H1 (cell line): Measurements from ENCODE around the gene NDUFS3. TPM values are rescaled to one million over a fixed set of nuclear protein-coding genes. Genes with fewer than 3 reads are reported as not detected.

Source experiments
- CTCF ChIA-PET: fragments of 300-600 bp; sonication (Branson Sonifier 250); formaldehyde crosslinking; loops from one replicate; lab custom pipeline; 2021; ENCODE audit not compliant: partially characterized antibody; lab: Charles Lee
- POLR2A ChIA-PET: fragments of 300-600 bp; sonication (Branson Sonifier 250); formaldehyde crosslinking; loops from one replicate; lab custom pipeline; 2021; ENCODE audit warnings: inconsistent platforms; ENCODE audit not compliant: partially characterized antibody; lab: Charles Lee
- DNase-seq, 2 experiments: peaks; one replicate each; pipeline versions ENCODE4 v3.0.0 to v3.0.0-alpha.2; 2010 to 2022; ENCODE audit warnings: low spot score in 2 of 2, low read depth in 1 of 2, mixed read lengths in 1 of 2
- FAIRE-seq: peaks from 2 replicates; lab custom pipeline; 2011; peaks lifted over from hg19 to GRCh38; lab: Jason Lieb, UNC
- H2AFZ ChIP-seq: 2 replicates; pipeline ENCODE4 v1.8.1; 2012; ENCODE audit warnings: low read length, inconsistent platforms
- H2AK5ac ChIP-seq: 2 replicates; pipeline ENCODE4 v1.6.1; 2013; ENCODE audit warnings: low read depth, low read length
- H2BK120ac ChIP-seq: replicated peaks from 2 replicates; pipeline ENCODE3; 2013; ENCODE audit warnings: low read depth, low read length, inconsistent platforms
- H2BK12ac ChIP-seq: 2 replicates; pipeline ENCODE4 v1.6.1; 2013; ENCODE audit warnings: low read depth, low read length
- H2BK15ac ChIP-seq: 2 replicates; pipeline ENCODE4 v1.6.1; 2013; ENCODE audit warnings: low read length
- H2BK20ac ChIP-seq: 2 replicates; pipeline ENCODE4 v1.6.1; 2013; ENCODE audit warnings: low read length
- H2BK5ac ChIP-seq: 2 replicates; pipeline ENCODE4 v1.6.1; 2013; ENCODE audit warnings: low read depth, low read length
- H3K14ac ChIP-seq: 2 replicates; pipeline ENCODE4 v1.6.1; 2013; ENCODE audit warnings: inconsistent platforms; ENCODE audit not compliant: insufficient read length
- H3K18ac ChIP-seq: 2 replicates; pipeline ENCODE4 v1.6.1; 2013; ENCODE audit warnings: low read length; ENCODE audit errors: extremely low read depth
- H3K23ac ChIP-seq: 2 replicates; pipeline ENCODE4 v1.6.1; 2013; ENCODE audit warnings: inconsistent platforms; ENCODE audit not compliant: insufficient read length
- H3K23me2 ChIP-seq: 2 replicates; pipeline ENCODE4 v1.6.1; 2013; ENCODE audit warnings: low read depth, low read length
- H3K27ac ChIP-seq: 2 replicates; pipeline ENCODE4 v1.6.1; 2011; ENCODE audit warnings: low read depth, low read length, inconsistent platforms
- H3K27me3 ChIP-seq, 4 experiments: replicated peaks in 1 of 4; 1 replicate in 1 of 4; 2 replicates in 3 of 4; pipeline versions ENCODE4 v1.6.1 to v1.8.1; 2011 to 2013; ENCODE audit warnings: low read length in 3 of 4, mild to moderate bottlenecking in 3 of 4, inconsistent platforms in 2 of 4, mixed read lengths in 2 of 4, moderate library complexity in 1 of 4; ENCODE audit not compliant: control insufficient read depth in 3 of 4, insufficient read depth in 3 of 4; ENCODE audit errors: extremely low read depth in 1 of 4
- H3K36me3 ChIP-seq, 4 experiments: 2 replicates each; pipeline versions ENCODE4 v1.6.1 to v1.8.1; 2011 to 2013; ENCODE audit warnings: mild to moderate bottlenecking in 4 of 4, low read length in 3 of 4, moderate library complexity in 2 of 4, control low read depth in 1 of 4, inconsistent platforms in 1 of 4; ENCODE audit not compliant: insufficient read depth in 4 of 4, control insufficient read depth in 2 of 4
- H3K4ac ChIP-seq: replicated peaks from 2 replicates; pipeline ENCODE3; 2013; ENCODE audit warnings: low read length, low read depth, mixed read lengths, inconsistent platforms; ENCODE audit not compliant: insufficient read length
- H3K4me1 ChIP-seq, 4 experiments: replicated peaks in 1 of 4; 1 replicate in 1 of 4; 2 replicates in 3 of 4; pipeline versions ENCODE4 v1.6.1 to v1.8.1; 2011 to 2013; ENCODE audit warnings: low read length in 3 of 4, inconsistent platforms in 2 of 4, mixed read lengths in 1 of 4; ENCODE audit not compliant: insufficient read depth in 4 of 4, control insufficient read depth in 3 of 4
- H3K4me2 ChIP-seq, 2 experiments: 2 replicates each; pipeline versions ENCODE4 v1.6.1 to v1.8.1; 2011 to 2013; ENCODE audit warnings: low read depth in 2 of 2, low read length in 2 of 2, control low read depth in 1 of 2, inconsistent platforms in 1 of 2, mild to moderate bottlenecking in 1 of 2; ENCODE audit not compliant: insufficient read depth in 1 of 2
- H3K4me3 ChIP-seq, 4 experiments: fragments of 200-600, 300-600 bp in 1 of 4; sonication (generic), shearing (Covaris generic), sonication (Bioruptor Twin) in 1 of 4; 2 replicates each; pipeline versions ENCODE4 v1.5.1 to v1.8.1; 2011 to 2016; ENCODE audit warnings: low read length in 4 of 4, low read depth in 3 of 4, control low read depth in 2 of 4, inconsistent platforms in 2 of 4, mild to moderate bottlenecking in 2 of 4, mixed read lengths in 1 of 4, moderate library complexity in 1 of 4; ENCODE audit not compliant: insufficient read depth in 2 of 4; ENCODE audit errors: extremely low read depth in 1 of 4
- H3K56ac ChIP-seq: replicated peaks from 2 replicates; pipeline ENCODE3; 2013; ENCODE audit warnings: low read depth, mild to moderate bottlenecking, mixed read lengths, low read length, inconsistent platforms; ENCODE audit not compliant: insufficient read length
- H3K79me1 ChIP-seq: 2 replicates; pipeline ENCODE4 v1.6.1; 2013; ENCODE audit warnings: low read depth, low read length, control low read depth
- H3K79me2 ChIP-seq, 2 experiments: 2 replicates each; pipeline versions ENCODE4 v1.6.1 to v1.8.1; 2012 to 2013; ENCODE audit warnings: low read length in 2 of 2, mild to moderate bottlenecking in 2 of 2, inconsistent platforms in 1 of 2; ENCODE audit not compliant: insufficient read depth in 2 of 2, control insufficient read depth in 1 of 2
- H3K9ac ChIP-seq, 4 experiments: replicated peaks in 1 of 4; 1 replicate in 1 of 4; 2 replicates in 3 of 4; pipeline versions ENCODE4 v1.6.1 to v1.8.1; 2011 to 2013; ENCODE audit warnings: low read depth in 3 of 4, low read length in 3 of 4, control low read depth in 2 of 4, mild to moderate bottlenecking in 2 of 4, moderate library complexity in 2 of 4, inconsistent platforms in 1 of 4; ENCODE audit errors: extremely low read depth in 1 of 4
- H3K9me3 ChIP-seq, 2 experiments: 2 replicates each; pipeline versions ENCODE4 v1.6.1 to v1.8.1; 2012 to 2013; ENCODE audit warnings: mild to moderate bottlenecking in 2 of 2, moderate library complexity in 2 of 2, control low read depth in 1 of 2, inconsistent platforms in 1 of 2, low read depth in 1 of 2, low read length in 1 of 2, mixed read lengths in 1 of 2; ENCODE audit not compliant: insufficient read depth in 2 of 2
- H4K20me1 ChIP-seq, 2 experiments: replicated peaks in 1 of 2; 2 replicates each; pipeline versions ENCODE3 to v1.8.1; 2011 to 2013; ENCODE audit warnings: inconsistent platforms in 2 of 2, low read length in 2 of 2, mild to moderate bottlenecking in 1 of 2; ENCODE audit not compliant: insufficient read depth in 2 of 2, control insufficient read depth in 1 of 2
- H4K5ac ChIP-seq: 2 replicates; pipeline ENCODE4 v1.6.1; 2013; ENCODE audit warnings: low read length, low read depth, mixed read lengths, inconsistent platforms; ENCODE audit not compliant: insufficient read length
- H4K8ac ChIP-seq: 2 replicates; pipeline ENCODE4 v1.8.0; 2013; ENCODE audit warnings: mild to moderate bottlenecking, moderate library complexity, low read length, inconsistent platforms; ENCODE audit not compliant: insufficient read depth; ENCODE audit errors: extremely low read depth
- H4K91ac ChIP-seq: replicated peaks from 2 replicates; pipeline ENCODE3; 2013; ENCODE audit warnings: low read length, mixed read lengths, inconsistent platforms; ENCODE audit not compliant: insufficient read length
- CBX5 ChIP-seq: fragments of 300-800, 300-1000 bp; sonication (generic); IDR thresholded peaks from 2 replicates; pipeline ENCODE4 v1.7.1; 2016; ENCODE audit warnings: antibody characterized with exemption, low read length, low read depth
- MAFK ChIP-seq: IDR thresholded peaks from 2 replicates; pipeline ENCODE4 v1.6.1; 2012; ENCODE audit warnings: low read depth, mild to moderate bottlenecking, improper control_type of control experiment, low read length
- NANOG ChIP-seq: IDR thresholded peaks from 2 replicates; pipeline ENCODE4 v1.6.1; 2011; ENCODE audit warnings: low read length, low read depth, mild to moderate bottlenecking, inconsistent platforms; ENCODE audit not compliant: insufficient read depth, poor library complexity, severe bottlenecking
- NRF1 ChIP-seq: IDR thresholded peaks from 2 replicates; pipeline ENCODE4 v1.6.1; 2011; ENCODE audit warnings: mild to moderate bottlenecking, low read depth, low read length, improper control_type of control experiment
- RFX5 ChIP-seq: IDR thresholded peaks from 2 replicates; pipeline ENCODE4 v1.6.1; 2011; ENCODE audit warnings: low read depth, low read length, improper control_type of control experiment, borderline replicate concordance
- RNF2 ChIP-seq: fragments of 200-900, 300-1000 bp; sonication (generic); IDR thresholded peaks from 2 replicates; pipeline ENCODE4 v1.7.1; 2016; ENCODE audit warnings: borderline replicate concordance, low read depth, mild to moderate bottlenecking, antibody characterized with exemption, low read length; ENCODE audit not compliant: poor library complexity, severe bottlenecking; ENCODE audit errors: missing control alignments
- SAP30 ChIP-seq: fragments of 300-600 bp; sonication (generic); IDR thresholded peaks from 2 replicates; pipeline ENCODE4 v1.7.1; 2012; ENCODE audit warnings: low read length, moderate library complexity, mild to moderate bottlenecking, inconsistent platforms; ENCODE audit not compliant: insufficient read depth, insufficient replicate concordance
- TAF7 ChIP-seq: optimal IDR thresholded peaks from 2 replicates; pipeline ENCODE3; 2011; ENCODE audit warnings: low read depth, mild to moderate bottlenecking, inconsistent platforms, low read length, moderate library complexity, borderline replicate concordance
- WGBS, 2 experiments: shearing (Covaris generic) in 1 of 2; methylation state at CpG; one replicate each; pipeline versions ENCODE4 v1.1.6 to v1.1.7; 2013 to 2015; ENCODE audit warnings: low lambda C conversion rate in 2 of 2, mixed read lengths in 2 of 2, inconsistent platforms in 1 of 2, low coverage in 1 of 2, missing lambda C conversion rate in 1 of 2; ENCODE audit not compliant: insufficient replicate concordance in 2 of 2, insufficient coverage in 1 of 2, insufficient read length in 1 of 2; ENCODE audit errors: extremely low coverage in 1 of 2, missing lambda C conversion rate in 1 of 2; 5-methylcytosine and 5-hydroxymethylcytosine counted together
- polyA plus RNA-seq, 7 experiments: library from polyadenylated mRNA; depleted of rRNA in 3 of 7; stranded (reverse) in 5 of 7; unstranded in 2 of 7; fragments of >200 nt in 5 of 7; fragments of 200-250 nt in 2 of 7; gene quantifications; 1 replicate in 5 of 7; 2 replicates in 1 of 7; 4 replicates in 1 of 7; pipeline versions ENCODE4 v1.2.1 to v1.2.3, GENCODE V29; 2011 to 2013; ENCODE audit warnings: missing spikeins in 2 of 7, mixed read lengths in 2 of 7
- total RNA-seq: library from RNA; stranded (reverse); fragmentation: NEBNext Ultra II Directional; extraction: Animal tissue kit (Norgen Biotek cat#: 25700); gene quantifications from 2 replicates; pipeline ENCODE4 v1.2.1, GENCODE V29; 2021
- TF ChIP-seq, protein P1 (sequence below): IDR thresholded peaks from 2 replicates; pipeline ENCODE4 v1.6.1; 2011; ENCODE audit warnings: low read depth, mild to moderate bottlenecking, low read length; ENCODE audit not compliant: insufficient read depth
- TF ChIP-seq, protein P2 (sequence below), 3 experiments: IDR thresholded peaks; 1 replicate in 2 of 3; 2 replicates in 1 of 3; pipeline versions ENCODE4 v1.5.1 to v1.6.1; 2011; ENCODE audit warnings: low read length in 3 of 3, mild to moderate bottlenecking in 3 of 3, inconsistent platforms in 2 of 3, low read depth in 1 of 3, moderate library complexity in 1 of 3; ENCODE audit not compliant: insufficient read depth in 1 of 3; ENCODE audit errors: control extremely low read depth in 1 of 3

Gene NDUFS3
- total and polyA plus RNA-seq, 2 of the 8 experiments (the other 6 are each of a cell fraction or from before 2014, with no cell fraction given), result 135 to 241 TPM

DNA sequence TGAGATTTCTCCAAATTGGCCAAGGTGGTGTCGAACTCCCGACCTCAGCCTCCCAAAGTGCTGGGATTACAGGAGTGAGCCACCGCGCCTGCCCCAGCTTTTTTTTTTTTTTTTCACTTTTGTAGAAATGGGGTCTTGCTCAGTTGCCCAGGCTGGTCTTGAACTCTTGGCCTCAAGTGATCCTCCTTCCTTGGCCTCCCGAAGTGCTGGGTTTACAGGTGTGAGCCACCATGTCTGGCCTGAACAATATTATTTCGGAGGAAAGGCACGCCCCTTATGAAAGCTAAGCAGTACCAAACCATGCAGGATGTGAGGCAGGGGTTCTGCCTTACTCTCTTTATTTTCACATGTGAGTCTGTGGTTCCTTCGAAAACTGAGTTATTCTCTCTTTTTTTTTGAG is 47.4 kb downstream of the NDUFS3 start:
- H3K4me3 ChIP-seq, result no peak overlapping the region
- no peak overlapping the region for H2BK20ac ChIP-seq
- H3K23ac ChIP-seq, result no peak overlapping the region
- no peak overlapping the region for H2AK5ac ChIP-seq
- H3K4me2 ChIP-seq, result no peak overlapping the region
- WGBS, 2 experiments, result 91% methylated on average over 8 of the region's 8 CpGs; no CpG with 5 or more reads in 1 of the 2 experiments
- no peak for TF ChIP-seq CBX5
- TF ChIP-seq TAF7, result no peak
- no peak for TF ChIP-seq MAFK
- TF ChIP-seq NANOG, result no peak
- TF ChIP-seq NRF1, result no peak
- TF ChIP-seq, protein P1, sequence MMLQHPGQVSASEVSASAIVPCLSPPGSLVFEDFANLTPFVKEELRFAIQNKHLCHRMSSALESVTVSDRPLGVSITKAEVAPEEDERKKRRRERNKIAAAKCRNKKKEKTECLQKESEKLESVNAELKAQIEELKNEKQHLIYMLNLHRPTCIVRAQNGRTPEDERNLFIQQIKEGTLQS, result no peak
- no peak for TF ChIP-seq SAP30
- no peak for TF ChIP-seq RNF2
- TF ChIP-seq RFX5, result no peak
- TF ChIP-seq, protein P2, sequence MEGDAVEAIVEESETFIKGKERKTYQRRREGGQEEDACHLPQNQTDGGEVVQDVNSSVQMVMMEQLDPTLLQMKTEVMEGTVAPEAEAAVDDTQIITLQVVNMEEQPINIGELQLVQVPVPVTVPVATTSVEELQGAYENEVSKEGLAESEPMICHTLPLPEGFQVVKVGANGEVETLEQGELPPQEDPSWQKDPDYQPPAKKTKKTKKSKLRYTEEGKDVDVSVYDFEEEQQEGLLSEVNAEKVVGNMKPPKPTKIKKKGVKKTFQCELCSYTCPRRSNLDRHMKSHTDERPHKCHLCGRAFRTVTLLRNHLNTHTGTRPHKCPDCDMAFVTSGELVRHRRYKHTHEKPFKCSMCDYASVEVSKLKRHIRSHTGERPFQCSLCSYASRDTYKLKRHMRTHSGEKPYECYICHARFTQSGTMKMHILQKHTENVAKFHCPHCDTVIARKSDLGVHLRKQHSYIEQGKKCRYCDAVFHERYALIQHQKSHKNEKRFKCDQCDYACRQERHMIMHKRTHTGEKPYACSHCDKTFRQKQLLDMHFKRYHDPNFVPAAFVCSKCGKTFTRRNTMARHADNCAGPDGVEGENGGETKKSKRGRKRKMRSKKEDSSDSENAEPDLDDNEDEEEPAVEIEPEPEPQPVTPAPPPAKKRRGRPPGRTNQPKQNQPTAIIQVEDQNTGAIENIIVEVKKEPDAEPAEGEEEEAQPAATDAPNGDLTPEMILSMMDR (IDR thresholded peaks at IDR 0.05; ENCODE audit: control extremely low read depth in 1 of 3, insufficient read depth in 1 of 3, low read depth in 1 of 3, low read length in 3 of 3), result no peak
- no peaks in the 10 kb centered on the region for H3K4me1 ChIP-seq
- H2BK120ac ChIP-seq, result no peak overlapping the region
- no peaks in the 10 kb centered on the region for H3K79me1 ChIP-seq
- H4K8ac ChIP-seq, result no peak overlapping the region
- no peak overlapping the region for H2BK15ac ChIP-seq
- no peaks in the 10 kb centered on the region for H3K9me3 ChIP-seq
- H3K27me3 ChIP-seq, result no peaks in the 10 kb centered on the region
- POLR2A ChIA-PET, result no interaction called here
- H4K20me1 ChIP-seq, result no peaks in the 10 kb centered on the region
- H4K91ac ChIP-seq, result no peak overlapping the region
- H3K36me3 ChIP-seq, result peaks cover 11 to 82% (median 57%) of the 10 kb centered on the region in 4 experiments; a peak in 7 of 8 replicates
- H3K4ac ChIP-seq, result no peak overlapping the region
- FAIRE-seq (no peak), DNase-seq (no peak)
- H2BK12ac ChIP-seq, result no peak overlapping the region
- no peak overlapping the region for H2AFZ ChIP-seq
- H3K79me2 ChIP-seq, result no peaks in the 10 kb centered on the region
- no peak overlapping the region for H3K56ac ChIP-seq
- H3K14ac ChIP-seq, result no peak overlapping the region
- H3K27ac ChIP-seq, result no peak overlapping the region
- CTCF ChIA-PET, result interaction anchor here (2.2 kb wide), 1 partner anchor 9 kb away, joined by 6 read pairs; no protein-coding TSS in a partner anchor
- no peak overlapping the region for H3K9ac ChIP-seq
- H4K5ac ChIP-seq, result no peak overlapping the region
- H3K23me2 ChIP-seq, result no peaks in the 10 kb centered on the region
- H3K18ac ChIP-seq, result no peak overlapping the region
- no peak overlapping the region for H2BK5ac ChIP-seq
